SJCRH30 (cell line): ENCODE results near the gene EDIL3. TPM values are rescaled to one million over a fixed set of nuclear protein-coding genes. Genes with fewer than 3 reads are reported as not detected.
A peak's percentile ranks its signal among the peaks of the same experiment; 100 is the strongest.

Source experiments
- DNase-seq, 2 experiments: peaks; one replicate each; pipeline ENCODE4 v3.0.0-alpha.2; 2015 to 2020
- H3K27ac ChIP-seq: fragments of 250-450 bp; sonication (Bioruptor Pico); 2 replicates; pipeline ENCODE4 v1.5.1; 2020; ENCODE audit warnings: mild to moderate bottlenecking, moderate library complexity
- H3K27me3 ChIP-seq: fragments of 250-450 bp; sonication (Bioruptor Pico); 2 replicates; pipeline ENCODE4 v1.5.1; 2020; ENCODE audit warnings: mild to moderate bottlenecking, moderate library complexity
- H3K36me3 ChIP-seq: fragments of 250-450 bp; sonication (Bioruptor Pico); 2 replicates; pipeline ENCODE4 v1.5.1; 2020; ENCODE audit warnings: mild to moderate bottlenecking, moderate library complexity
- H3K4me1 ChIP-seq: fragments of 250-450 bp; sonication (Bioruptor Pico); 2 replicates; pipeline ENCODE4 v1.5.1; 2020; ENCODE audit warnings: mild to moderate bottlenecking, moderate library complexity
- H3K4me3 ChIP-seq: fragments of 250-450 bp; sonication (Bioruptor Pico); 2 replicates; pipeline ENCODE4 v1.5.1; 2020; ENCODE audit warnings: mild to moderate bottlenecking, moderate library complexity
- H3K9me3 ChIP-seq: fragments of 250-450 bp; sonication (Bioruptor Pico); replicated peaks from 2 replicates; pipeline ENCODE4 v1.5.1; 2020; ENCODE audit warnings: mild to moderate bottlenecking, moderate library complexity
- total RNA-seq: library from RNA; depleted of rRNA; stranded (reverse); fragments of >200 nt; shearing (Covaris generic); gene quantifications from 2 replicates; pipeline ENCODE4 v1.2.3, GENCODE V29; 2014

EDIL3 gene
- total RNA-seq, 1 experiment from 2014 or later, result 29.0 TPM

DNA sequence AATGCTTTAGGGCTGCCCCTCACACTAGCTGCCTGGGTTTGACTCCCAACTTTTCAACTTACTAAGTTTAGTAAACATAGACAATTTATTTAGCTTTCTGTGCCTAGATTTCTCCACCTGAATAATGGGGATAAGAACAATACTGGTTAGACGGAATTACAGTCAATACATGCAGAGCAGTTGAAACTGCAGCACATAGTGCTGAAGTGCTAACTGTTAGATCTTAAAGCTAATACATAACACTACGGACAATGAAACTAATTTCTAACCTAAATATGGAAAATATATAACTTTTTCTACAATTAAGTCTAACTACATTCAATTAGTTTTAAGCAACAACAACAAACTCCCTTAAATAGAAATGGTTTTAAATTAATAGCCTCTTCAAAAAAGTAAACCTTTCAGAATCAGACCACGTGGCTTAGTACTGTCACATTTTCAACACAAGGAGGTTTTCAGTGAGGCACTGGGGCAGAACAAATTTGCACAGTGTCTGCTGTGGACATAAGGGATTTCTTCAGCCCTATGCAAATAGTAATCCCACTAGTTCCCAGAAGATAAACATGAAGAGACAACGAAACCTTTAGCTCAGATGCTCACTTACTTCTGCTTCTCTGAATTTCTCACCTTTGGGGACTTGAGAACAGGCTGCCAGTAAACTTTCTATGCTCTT lies 293.4 kb downstream of the EDIL3 start:
- H3K27me3 ChIP-seq, result no peaks in the 10 kb centered on the region
- H3K9me3 ChIP-seq, result peaks cover 9% of the 10 kb centered on the region; the same call in 1 of the 2 replicates
- H3K4me3 ChIP-seq, result no peak overlapping the region
- no peaks in the 10 kb centered on the region for H3K36me3 ChIP-seq
- H3K4me1 ChIP-seq, result no peaks in the 10 kb centered on the region
- DNase-seq, result peak; percentile 19 to 45
- H3K27ac ChIP-seq, result no peak overlapping the region

DNA sequence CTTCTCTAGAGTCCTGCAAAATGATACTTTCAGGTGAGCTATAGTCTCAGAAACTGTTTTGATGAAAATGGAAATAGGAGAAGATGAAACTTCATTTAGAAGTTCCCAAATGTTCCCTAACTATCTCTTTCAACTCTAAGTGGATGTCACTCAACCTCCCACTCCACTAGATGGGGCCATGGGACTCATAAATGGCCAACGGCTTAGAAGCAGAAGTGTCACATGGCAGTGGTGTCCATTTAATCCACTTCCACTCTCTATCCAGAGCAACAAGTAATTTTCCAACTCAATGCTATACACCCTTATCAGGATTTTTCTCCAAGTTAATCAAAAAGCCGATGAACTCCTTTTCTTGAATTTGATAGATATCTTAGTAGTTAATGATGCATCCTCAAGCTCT lies 295.7 kb downstream of the EDIL3 start:
- Histone ChIP-seq H3K4me3 (no peak overlapping the region), H3K27me3 (no peaks in the 10 kb centered on the region), H3K9me3 (no peaks in the 10 kb centered on the region), H3K36me3 (no peaks in the 10 kb centered on the region), H3K27ac (no peak overlapping the region), H3K4me1 (no peaks in the 10 kb centered on the region)
- DNase-seq, result peak; percentile 55 to 75

DNA sequence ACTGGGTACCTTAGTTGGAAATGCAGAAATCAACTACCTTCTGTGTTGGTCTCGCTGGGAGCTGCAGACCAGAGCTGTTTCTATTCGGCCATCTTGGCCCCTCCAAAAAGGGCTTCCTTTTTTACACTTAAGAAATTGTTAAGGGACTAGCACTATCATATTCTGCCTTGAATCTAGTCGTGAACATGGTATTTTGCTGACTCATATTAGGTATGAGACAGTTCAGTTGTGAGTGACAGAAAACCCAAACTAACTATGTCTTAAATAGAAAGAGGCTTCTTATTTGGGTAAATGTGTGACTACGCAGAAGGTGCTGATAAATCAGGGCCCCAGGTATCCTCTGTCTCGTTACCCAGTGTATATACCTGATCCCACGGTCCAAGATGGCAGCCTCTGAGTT lies 298.2 kb downstream of the EDIL3 start:
- Histone ChIP-seq H3K27ac (no peak overlapping the region), H3K4me3 (no peak overlapping the region), H3K36me3 (no peaks in the 10 kb centered on the region), H3K27me3 (no peaks in the 10 kb centered on the region), H3K9me3 (no peaks in the 10 kb centered on the region), H3K4me1 (no peaks in the 10 kb centered on the region)
- DNase-seq, result no peak

DNA sequence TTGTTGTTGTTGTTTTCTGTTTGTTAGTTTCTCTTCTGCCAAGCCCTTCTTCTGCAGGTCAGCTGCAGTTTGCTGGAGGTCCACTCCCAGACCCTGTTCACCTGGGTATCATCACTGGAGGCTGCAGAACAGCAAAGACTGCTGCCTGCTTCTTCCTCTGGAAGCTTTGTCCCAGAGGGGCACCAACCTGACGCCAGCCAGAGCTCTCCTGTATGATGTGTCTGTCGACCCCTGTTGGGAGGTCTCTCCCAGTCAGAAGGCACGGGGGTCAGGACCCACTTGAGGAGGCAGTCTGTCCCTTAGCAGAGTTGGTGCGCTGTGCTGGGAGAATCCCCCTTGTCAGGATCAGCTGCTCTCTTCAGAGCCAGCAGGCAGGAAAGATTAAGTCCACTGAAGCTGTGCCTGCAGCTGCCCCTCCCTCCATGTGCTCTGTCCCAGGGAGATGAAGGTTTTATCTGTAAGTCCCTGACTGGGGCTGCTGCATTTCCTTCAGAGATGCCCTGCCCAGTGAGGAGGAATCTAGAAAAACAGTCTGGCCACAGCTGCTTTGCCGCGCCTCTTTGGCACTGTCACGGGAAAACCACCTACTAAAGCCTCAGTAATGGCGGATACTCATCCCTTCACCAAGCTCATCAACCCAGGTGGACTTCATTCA lies 299.2 kb downstream of the EDIL3 start:
- Histone ChIP-seq H3K36me3 (no peaks in the 10 kb centered on the region), H3K4me3 (no peak overlapping the region), H3K9me3 (no peaks in the 10 kb centered on the region), H3K27me3 (no peaks in the 10 kb centered on the region), H3K27ac (no peak overlapping the region), H3K4me1 (no peaks in the 10 kb centered on the region)
- peak in 1 of 2 experiments; percentile 8 for DNase-seq

DNA sequence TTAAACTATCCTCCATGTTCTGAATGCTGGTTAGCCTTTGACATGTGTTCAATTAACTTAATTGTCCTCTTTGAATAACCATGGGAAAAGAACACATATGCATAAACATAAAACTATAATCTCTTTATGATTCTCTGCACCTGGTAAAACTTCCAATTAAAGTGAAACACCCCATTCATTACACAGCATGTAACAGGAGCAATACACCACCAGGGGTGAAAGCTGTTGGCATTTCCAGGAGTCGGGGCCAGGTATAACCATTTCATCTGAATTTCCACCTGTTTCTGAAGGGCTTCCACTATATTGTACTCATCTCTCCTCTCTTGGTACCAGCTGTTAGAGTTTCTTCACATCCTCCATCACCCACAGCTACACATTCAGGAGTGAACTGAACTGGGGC lies 303.8 kb downstream of the EDIL3 start:
- Histone ChIP-seq H3K27me3 (no peaks in the 10 kb centered on the region), H3K36me3 (no peaks in the 10 kb centered on the region), H3K4me3 (no peak overlapping the region), H3K27ac (no peak overlapping the region), H3K4me1 (no peaks in the 10 kb centered on the region), H3K9me3 (no peaks in the 10 kb centered on the region)
- no peak for DNase-seq

DNA sequence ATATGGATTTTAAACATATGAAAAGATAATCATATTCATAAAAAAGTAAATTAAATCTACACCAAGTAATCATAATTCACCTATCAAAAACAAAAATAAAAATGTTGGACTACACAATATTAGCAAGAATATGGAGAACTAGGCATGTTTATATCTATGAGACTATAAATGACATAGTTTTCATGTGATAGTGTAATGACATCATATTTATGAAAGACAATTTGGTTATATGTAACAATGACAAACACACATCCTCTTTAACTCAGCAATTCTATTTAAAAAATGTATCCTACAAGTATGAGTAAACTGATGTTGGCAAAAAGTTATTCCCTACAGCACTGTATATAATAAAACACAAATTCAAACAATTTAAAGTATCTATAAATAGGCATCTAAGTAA lies 312.3 kb downstream of the EDIL3 start:
- Histone ChIP-seq H3K27me3 (no peaks in the 10 kb centered on the region), H3K4me3 (no peak overlapping the region), H3K4me1 (no peaks in the 10 kb centered on the region), H3K27ac (no peak overlapping the region), H3K9me3 (no peaks in the 10 kb centered on the region), H3K36me3 (no peaks in the 10 kb centered on the region)
- DNase-seq, result no peak

DNA sequence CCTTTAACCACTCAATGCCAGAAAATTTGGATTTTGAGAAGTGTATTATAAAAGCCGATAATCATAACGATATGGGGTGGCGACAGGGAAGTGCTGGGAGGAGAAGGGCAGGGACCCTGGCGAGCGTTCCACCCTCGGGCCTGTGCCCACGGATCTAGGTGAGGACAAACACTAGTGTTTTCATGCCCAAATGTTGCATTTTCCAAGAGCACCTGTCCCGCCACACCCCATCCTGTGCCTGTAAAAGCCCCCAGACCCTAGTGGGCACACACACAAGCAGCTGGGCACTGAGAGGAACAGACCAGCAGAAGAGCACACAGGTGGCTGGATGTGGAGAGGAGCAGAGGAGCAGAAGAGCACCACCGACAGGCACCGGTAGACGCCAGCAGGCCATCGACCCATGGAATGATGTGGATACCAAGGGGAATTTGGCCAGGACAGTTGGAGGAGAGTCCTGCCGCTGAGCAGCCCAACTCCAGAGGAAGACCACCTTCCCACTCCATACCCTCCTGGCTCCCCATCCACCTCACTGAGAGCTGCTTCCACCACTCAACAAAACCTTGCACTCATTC lies 315.0 kb downstream of the EDIL3 start:
- no peaks in the 10 kb centered on the region for H3K27me3 ChIP-seq
- H3K4me1 ChIP-seq, result no peaks in the 10 kb centered on the region
- H3K36me3 ChIP-seq, result 0 out of 2 replicates have a peak, but pooled peaks cover 2% of the 10 kb centered on the region
- no peak overlapping the region for H3K27ac ChIP-seq
- no peak for DNase-seq
- no peak overlapping the region for H3K4me3 ChIP-seq
- no peaks in the 10 kb centered on the region for H3K9me3 ChIP-seq

DNA sequence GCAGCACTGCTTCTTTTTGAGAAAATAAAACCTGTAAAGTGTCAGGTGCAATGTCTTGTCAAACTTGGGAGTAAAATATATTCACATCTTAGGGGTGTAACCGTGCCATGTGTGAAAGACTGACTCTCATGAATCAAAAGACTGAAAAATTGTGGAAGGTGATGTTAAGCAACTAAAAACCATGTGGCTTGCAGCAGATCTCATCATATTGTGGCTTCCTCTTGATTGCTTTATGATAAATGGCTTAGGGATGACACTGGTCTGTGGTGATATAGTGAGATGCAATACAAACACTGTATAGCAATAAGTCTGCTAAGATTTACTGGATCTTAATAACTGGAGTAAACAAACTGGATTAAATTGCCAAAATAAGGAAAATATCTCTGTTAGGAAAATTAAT lies 321.6 kb downstream of the EDIL3 start:
- H3K27me3 ChIP-seq, result no peaks in the 10 kb centered on the region
- H3K4me3 ChIP-seq, result no peak overlapping the region
- no peak overlapping the region for H3K27ac ChIP-seq
- no peaks in the 10 kb centered on the region for H3K9me3 ChIP-seq
- H3K4me1 ChIP-seq, result no peaks in the 10 kb centered on the region
- DNase-seq, result no peak
- H3K36me3 ChIP-seq, result 0 out of 2 replicates have a peak, but pooled peaks cover 2% of the 10 kb centered on the region

DNA sequence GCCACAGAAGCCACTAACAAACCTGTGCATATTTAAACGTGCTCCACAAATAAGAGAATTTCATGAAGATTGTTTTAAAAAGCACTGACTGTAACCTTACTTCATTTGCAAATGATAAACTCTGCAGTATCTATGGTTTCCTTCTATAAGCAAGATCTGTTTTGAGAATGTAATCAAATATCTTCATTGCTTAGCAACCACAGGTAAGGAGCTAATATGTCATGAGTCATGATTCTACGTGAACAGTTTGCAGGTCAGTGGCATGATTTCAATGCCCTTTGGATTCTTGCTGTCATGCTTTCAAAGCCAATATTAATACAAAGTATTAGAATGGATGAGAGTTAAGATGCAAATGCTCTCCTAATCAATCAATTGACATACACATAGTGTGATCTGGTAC lies 325.0 kb downstream of the EDIL3 start:
- no peaks in the 10 kb centered on the region for H3K27me3 ChIP-seq
- no peak overlapping the region for H3K27ac ChIP-seq
- no peaks in the 10 kb centered on the region for H3K36me3 ChIP-seq
- 0 out of 2 replicates have a peak, but pooled peaks cover 3% of the 10 kb centered on the region for H3K9me3 ChIP-seq
- no peak for DNase-seq
- no peaks in the 10 kb centered on the region for H3K4me1 ChIP-seq
- no peak overlapping the region for H3K4me3 ChIP-seq

DNA sequence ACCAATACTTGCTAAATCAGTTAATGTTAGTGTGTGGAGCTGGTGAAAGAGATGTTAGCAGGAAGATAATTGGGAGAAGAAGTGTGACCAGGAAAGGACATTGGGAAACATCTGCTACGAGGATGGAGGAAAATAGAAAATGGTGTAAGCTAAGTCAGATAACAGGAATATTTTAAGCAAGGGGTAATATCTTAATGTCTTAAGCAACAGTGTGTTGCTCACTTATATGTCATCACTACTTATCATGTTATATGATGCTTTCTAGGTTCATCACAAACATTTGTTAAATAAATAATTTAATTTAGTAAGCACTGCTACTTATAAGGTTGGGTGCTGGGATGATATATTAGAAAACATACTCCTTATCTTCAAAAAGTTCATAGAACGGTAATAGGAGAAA lies 326.1 kb downstream of the EDIL3 start:
- no peak for DNase-seq
- Histone ChIP-seq H3K9me3 (0 out of 2 replicates have a peak, but pooled peaks cover 3% of the 10 kb centered on the region), H3K27ac (no peak overlapping the region), H3K4me3 (no peak overlapping the region), H3K36me3 (no peaks in the 10 kb centered on the region), H3K27me3 (no peaks in the 10 kb centered on the region), H3K4me1 (no peaks in the 10 kb centered on the region)

DNA sequence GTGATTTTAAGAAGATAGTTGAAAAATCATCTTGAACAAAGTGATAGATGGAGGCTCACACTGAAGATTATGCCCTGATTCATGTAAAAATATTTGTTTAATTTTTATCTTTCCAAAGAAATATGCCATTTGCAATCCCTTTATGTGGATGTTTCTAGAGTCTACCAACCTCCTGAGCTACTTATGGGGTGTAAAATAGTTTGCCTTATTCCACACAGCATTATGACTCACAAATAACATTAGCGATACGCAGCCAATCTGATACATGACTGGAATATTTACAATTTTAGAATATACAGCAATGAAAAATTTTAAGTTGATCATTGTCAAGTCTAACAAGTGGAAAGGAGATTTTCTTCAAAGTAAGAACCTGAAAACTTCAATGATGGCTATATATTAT lies 327.5 kb downstream of the EDIL3 start:
- no peaks in the 10 kb centered on the region for H3K4me1 ChIP-seq
- no peak for DNase-seq
- 0 out of 2 replicates have a peak, but pooled peaks cover 3% of the 10 kb centered on the region for H3K9me3 ChIP-seq
- H3K36me3 ChIP-seq, result no peaks in the 10 kb centered on the region
- no peak overlapping the region for H3K4me3 ChIP-seq
- H3K27ac ChIP-seq, result no peak overlapping the region
- H3K27me3 ChIP-seq, result no peaks in the 10 kb centered on the region

DNA sequence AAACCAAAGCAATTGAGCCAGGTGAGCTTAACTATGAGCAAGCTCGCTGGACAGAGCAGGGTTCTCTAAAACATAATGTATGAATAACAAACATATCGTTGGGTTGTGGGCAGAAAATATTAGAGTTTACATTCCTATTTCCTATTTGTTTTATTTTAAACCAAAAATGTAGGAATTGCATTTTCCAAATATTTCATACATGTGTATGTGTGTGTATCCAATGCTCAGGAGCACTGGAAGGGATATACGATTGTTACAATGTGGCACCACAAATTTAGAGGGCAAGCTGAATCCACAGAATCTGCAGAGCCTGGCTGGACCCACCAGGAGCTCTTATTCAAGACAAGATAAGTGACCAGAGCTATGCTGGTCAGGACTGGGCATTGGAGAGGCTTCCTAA lies 338.7 kb downstream of the EDIL3 start:
- Histone ChIP-seq H3K27ac (no peak overlapping the region), H3K36me3 (0 out of 2 replicates have a peak, but pooled peaks cover 2% of the 10 kb centered on the region), H3K9me3 (no peaks in the 10 kb centered on the region), H3K4me3 (no peak overlapping the region), H3K4me1 (no peaks in the 10 kb centered on the region), H3K27me3 (no peaks in the 10 kb centered on the region)
- no peak for DNase-seq

DNA sequence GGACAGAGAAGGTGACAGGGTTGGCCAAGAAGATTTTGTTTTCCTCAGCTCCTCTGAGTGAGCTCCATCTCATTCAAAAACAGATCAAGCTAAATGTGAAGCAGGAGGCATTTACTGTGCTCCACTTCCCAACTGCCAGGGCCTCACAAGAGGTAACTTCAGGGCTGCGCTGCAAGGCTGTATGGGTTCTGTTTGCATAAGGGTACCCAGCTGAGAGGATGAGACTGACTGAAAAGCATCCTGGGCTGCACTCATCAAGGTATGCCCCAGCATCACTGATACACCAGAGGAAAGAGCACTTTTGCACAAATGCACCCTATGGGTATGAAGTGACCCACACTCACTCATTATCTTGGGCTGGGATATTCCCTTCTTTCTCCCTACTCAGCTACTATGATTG lies 347.8 kb downstream of the EDIL3 start:
- DNase-seq, result no peak
- Histone ChIP-seq H3K36me3 (no peaks in the 10 kb centered on the region), H3K27ac (no peak overlapping the region), H3K9me3 (no peaks in the 10 kb centered on the region), H3K27me3 (no peaks in the 10 kb centered on the region), H3K4me3 (no peak overlapping the region), H3K4me1 (no peaks in the 10 kb centered on the region)

DNA sequence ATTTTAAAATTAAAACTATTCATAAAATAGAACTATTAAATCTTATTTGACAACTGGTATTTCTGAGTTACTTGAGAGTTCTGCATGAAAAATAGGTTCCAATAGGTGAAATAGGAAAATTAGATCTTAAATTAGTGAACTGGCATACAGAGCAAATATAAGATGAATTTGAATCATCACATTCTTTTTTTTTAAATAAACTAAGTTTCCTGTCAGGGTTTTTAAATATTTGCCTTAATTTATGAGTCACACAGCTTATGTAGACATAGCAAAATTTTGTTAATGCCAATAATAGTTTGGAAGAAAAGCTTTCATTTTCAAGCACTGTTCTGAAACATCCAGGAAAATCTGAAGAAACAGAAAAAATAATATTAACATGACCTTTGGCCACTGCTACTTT lies 352.4 kb downstream of the EDIL3 start:
- H3K4me1 ChIP-seq, result no peaks in the 10 kb centered on the region
- no peak overlapping the region for H3K4me3 ChIP-seq
- no peak overlapping the region for H3K27ac ChIP-seq
- no peaks in the 10 kb centered on the region for H3K9me3 ChIP-seq
- no peak for DNase-seq
- no peaks in the 10 kb centered on the region for H3K36me3 ChIP-seq
- H3K27me3 ChIP-seq, result no peaks in the 10 kb centered on the region

DNA sequence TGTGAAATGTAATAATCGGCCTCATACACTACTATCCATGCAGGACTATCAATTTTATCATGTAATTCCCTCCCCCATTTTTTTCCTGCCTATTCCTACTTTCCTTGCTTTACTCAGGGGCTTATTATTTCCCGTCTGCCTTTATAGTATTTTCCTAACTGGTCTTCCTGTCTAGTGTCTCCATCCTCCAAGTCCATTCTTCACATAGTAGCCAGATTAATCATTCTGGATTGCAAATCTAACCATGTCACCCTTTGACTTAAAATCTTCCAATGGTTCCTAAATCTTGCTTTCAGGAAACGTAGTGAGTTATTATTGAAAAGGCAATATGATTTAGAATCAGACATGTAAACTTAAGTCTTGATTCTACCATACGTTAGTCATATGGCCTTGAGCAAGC lies 356.6 kb downstream of the EDIL3 start:
- Histone ChIP-seq H3K36me3 (no peaks in the 10 kb centered on the region), H3K27ac (no peak overlapping the region)
- no peak for DNase-seq

More for the DNA sequence above, 356.6 kb downstream of the EDIL3 start:
- Histone ChIP-seq H3K9me3 (no peaks in the 10 kb centered on the region), H3K27me3 (no peaks in the 10 kb centered on the region), H3K4me3 (no peak overlapping the region), H3K4me1 (no peaks in the 10 kb centered on the region)
